GM12874 (cell line): Measurements from ENCODE around the gene CRTC1.

Source experiments
- CTCF ChIP-seq: IDR thresholded peaks from 2 replicates; pipeline ENCODE4 v1.5.1; 2011; ENCODE audit warnings: low read depth, mild to moderate bottlenecking, control low read depth, low read length, moderate library complexity; ENCODE audit not compliant: insufficient read depth

The CRTC1 gene

GRCh38 chr19:18785179-18786124, 102.0 kb downstream of the CRTC1 start:
- no peak for TF ChIP-seq CTCF

GRCh38 chr19:18788529-18789421, 105.3 kb downstream of the CRTC1 start:
- TF ChIP-seq CTCF = no peak

- TF ChIP-seq CTCF = no peak
Measured at GRCh38 chr19:18789422-18789869, 106.0 kb downstream of the CRTC1 start.

GRCh38 chr19:18789883-18790565, 106.5 kb downstream of the CRTC1 start:
- no peak for TF ChIP-seq CTCF

- no peak for TF ChIP-seq CTCF
Measured at GRCh38 chr19:18790566-18791314, 107.3 kb downstream of the CRTC1 start, which contains the start of gene COMP. Gene COMP (minus strand): TSS chr19:18791305. CDS start chr19:18791269, 36 bp downstream.

- TF ChIP-seq CTCF = no peak
Measured at GRCh38 chr19:18791315-18791678, 107.8 kb downstream of the CRTC1 start.
